HUES64 (cell line): ENCODE data around the gene GRIPAP1.
"Not testable (repeated sequence)": the region's sequence is repeated elsewhere in the genome, so short reads cannot be mapped to it uniquely, and the experiment has no call there.

Source experiments
- H3K27ac ChIP-seq: 2 replicates; pipeline ENCODE4 v1.7.0; 2013; ENCODE audit warnings: low read depth, low read length, inconsistent platforms
- H3K27me3 ChIP-seq: 2 replicates; pipeline ENCODE4 v1.6.1; 2013; ENCODE audit warnings: mild to moderate bottlenecking, low read length; ENCODE audit not compliant: insufficient read depth
- H3K36me3 ChIP-seq: 2 replicates; pipeline ENCODE4 v1.6.1; 2013; ENCODE audit warnings: mild to moderate bottlenecking, low read length; ENCODE audit not compliant: insufficient read depth
- H3K4me1 ChIP-seq: 2 replicates; pipeline ENCODE4 v1.6.1; 2013; ENCODE audit warnings: mild to moderate bottlenecking, low read length, moderate library complexity; ENCODE audit not compliant: insufficient read depth
- H3K4me3 ChIP-seq: 2 replicates; pipeline ENCODE4 v1.5.1; 2013; ENCODE audit warnings: mild to moderate bottlenecking, low read length, moderate library complexity
- H3K9ac ChIP-seq: 2 replicates; pipeline ENCODE4 v1.6.1; 2013; ENCODE audit warnings: mild to moderate bottlenecking, low read depth, low read length
- H3K9me3 ChIP-seq: 2 replicates; pipeline ENCODE4 v1.6.1; 2013; ENCODE audit warnings: low read depth, low read length; ENCODE audit not compliant: insufficient read depth
- WGBS: fragments of 150-250, 120-280 bp; methylation state at CpG from one replicate; pipeline ENCODE4 v1.1.7; 2013; ENCODE audit warnings: missing lambda C conversion rate; 5-methylcytosine and 5-hydroxymethylcytosine counted together

GRIPAP1 gene

GRCh38 chrX:48989483-48989882 is 12.6 kb downstream of the GRIPAP1 start:
- Histone ChIP-seq H3K36me3 (peaks cover 64% of the 10 kb centered on the region), H3K27ac (no peak overlapping the region), H3K9me3 (no peaks in the 10 kb centered on the region), H3K9ac (no peak overlapping the region), H3K27me3 (no peaks in the 10 kb centered on the region), H3K4me3 (no peak overlapping the region), H3K4me1 (no peaks in the 10 kb centered on the region)
- 100% methylated on average over 4 of the region's 4 CpGs for WGBS

DNA sequence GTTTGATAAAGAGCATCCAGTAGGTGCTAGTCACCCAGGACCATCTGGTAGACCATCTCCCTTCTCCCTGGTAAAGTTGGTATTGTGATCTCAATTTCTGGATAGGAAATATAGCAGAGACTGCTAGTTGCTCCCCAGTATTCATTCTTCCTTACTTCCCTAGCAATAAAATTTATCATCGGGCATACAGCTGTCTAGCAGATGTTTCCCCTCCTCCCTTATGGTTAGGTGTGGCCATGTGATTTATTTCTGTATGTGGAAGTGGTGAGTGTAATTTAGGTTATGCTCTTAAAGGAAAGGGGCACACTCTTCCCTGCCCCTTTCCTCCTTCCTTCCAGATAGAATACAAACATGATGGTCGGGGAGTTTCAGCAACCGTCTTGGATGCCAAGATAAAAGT is 18.2 kb downstream of the GRIPAP1 start:
- H3K4me3 ChIP-seq = no peak overlapping the region
- WGBS = no CpG with 5 or more reads among the region's 3 CpGs
- H3K36me3 ChIP-seq = peaks cover 66% of the 10 kb centered on the region

DNA sequence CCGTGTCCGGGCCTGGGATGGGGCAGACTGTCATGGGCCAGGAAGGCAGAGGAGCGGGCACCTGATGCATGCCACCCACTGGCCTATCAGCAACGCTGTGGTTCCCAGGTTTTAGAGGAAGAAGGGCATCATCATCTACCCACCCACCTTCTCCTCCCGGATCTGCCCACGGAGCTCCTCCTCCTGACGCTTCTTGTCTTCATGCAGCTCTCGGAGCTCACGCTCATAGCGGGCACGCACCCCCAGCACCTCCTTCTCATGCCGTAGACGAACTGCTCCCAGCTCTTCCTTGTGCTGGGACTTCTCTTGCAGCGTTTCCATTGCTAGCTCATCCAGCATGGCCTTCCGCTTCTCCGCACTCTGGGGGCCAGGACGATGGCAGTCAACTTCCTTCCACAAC is 19.0 kb downstream of the GRIPAP1 start:
- H3K4me1 ChIP-seq = no peaks in the 10 kb centered on the region
- WGBS = 94% methylated on average over 17 of the region's 17 CpGs
- H3K27me3 ChIP-seq = no peaks in the 10 kb centered on the region
- no peak overlapping the region for H3K4me3 ChIP-seq
- peaks cover 64% of the 10 kb centered on the region for H3K36me3 ChIP-seq
- H3K9me3 ChIP-seq = no peaks in the 10 kb centered on the region
- no peak overlapping the region for H3K9ac ChIP-seq
- no peak overlapping the region for H3K27ac ChIP-seq

More for the DNA sequence above, 18.2 kb downstream of the GRIPAP1 start:
- H3K27ac ChIP-seq = no peak overlapping the region
- H3K9ac ChIP-seq = no peak overlapping the region
- H3K27me3 ChIP-seq = no peaks in the 10 kb centered on the region
- H3K9me3 ChIP-seq = no peaks in the 10 kb centered on the region
- H3K4me1 ChIP-seq = no peaks in the 10 kb centered on the region

DNA sequence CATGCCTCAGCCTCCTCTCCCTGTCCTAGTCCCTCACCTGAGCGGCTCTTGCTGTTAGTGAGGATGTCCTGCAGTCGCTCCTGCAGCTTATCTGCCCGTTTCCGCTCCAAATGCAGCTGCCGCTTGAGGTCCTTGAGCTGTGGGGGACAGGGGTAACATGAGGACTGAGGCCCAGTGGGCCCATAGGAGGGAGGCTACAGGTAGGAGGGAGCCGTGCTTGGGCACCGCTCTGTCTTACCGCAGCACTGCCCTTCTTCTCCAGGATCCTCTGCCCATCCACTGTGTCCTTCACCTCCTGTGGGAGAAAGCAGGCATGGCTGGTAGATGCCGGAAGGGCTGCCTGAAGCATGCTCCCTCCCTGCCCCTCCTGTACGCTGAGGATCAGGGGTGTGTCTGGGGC is 20.9 kb downstream of the GRIPAP1 start:
- H3K27me3 ChIP-seq = no peaks in the 10 kb centered on the region
- peaks cover 73% of the 10 kb centered on the region for H3K36me3 ChIP-seq
- H3K9ac ChIP-seq = no peak overlapping the region
- H3K9me3 ChIP-seq = no peaks in the 10 kb centered on the region
- no peak overlapping the region for H3K27ac ChIP-seq
- WGBS = 95% methylated on average over 10 of the region's 10 CpGs
- H3K4me3 ChIP-seq = no peak overlapping the region
- no peaks in the 10 kb centered on the region for H3K4me1 ChIP-seq

GRCh38 chrX:48980341-48980740 is 21.7 kb downstream of the GRIPAP1 start:
- H3K9ac ChIP-seq, H3K4me1 ChIP-seq, H3K4me3 ChIP-seq, H3K9me3 ChIP-seq, H3K27me3 ChIP-seq, H3K27ac ChIP-seq: not testable (repeated sequence)
- H3K36me3 ChIP-seq = peaks cover 75% of the 10 kb centered on the region
- WGBS = 96% methylated on average over 3 of the region's 10 CpGs

DNA sequence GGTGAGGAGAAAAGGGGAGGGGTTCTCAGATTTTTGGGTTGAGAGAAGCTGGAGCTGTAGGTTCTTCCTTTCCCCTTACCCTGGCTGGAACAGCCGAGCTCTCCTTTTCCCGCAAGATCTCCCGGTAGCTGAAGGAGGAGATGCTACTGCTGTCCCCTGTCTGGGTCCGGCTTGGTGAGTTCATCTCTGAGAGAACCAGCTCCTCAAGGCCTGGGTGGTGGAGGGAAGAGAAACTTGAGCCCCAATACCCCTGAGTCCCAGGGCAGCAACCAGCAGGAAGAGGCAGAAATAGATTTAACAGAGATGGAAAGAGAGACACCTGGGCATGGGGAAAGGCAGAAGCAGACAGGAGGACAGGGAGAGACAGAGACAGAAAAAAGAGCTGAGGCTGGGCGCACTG is 23.8 kb downstream of the GRIPAP1 start:
- Histone ChIP-seq H3K9me3 (no peaks in the 10 kb centered on the region), H3K36me3 (peaks cover 71% of the 10 kb centered on the region), H3K27me3 (no peaks in the 10 kb centered on the region), H3K4me3 (no peak overlapping the region), H3K27ac (no peak overlapping the region), H3K9ac (no peak overlapping the region), H3K4me1 (no peaks in the 10 kb centered on the region)
- WGBS = 100% methylated on average over 5 of the region's 5 CpGs

- no peak overlapping the region for H3K9ac ChIP-seq
- H3K4me1 ChIP-seq = no peaks in the 10 kb centered on the region
- WGBS = 88% methylated on average over 6 of the region's 6 CpGs
- no peak overlapping the region for H3K27ac ChIP-seq
- no peaks in the 10 kb centered on the region for H3K27me3 ChIP-seq
- H3K9me3 ChIP-seq = no peaks in the 10 kb centered on the region
- H3K36me3 ChIP-seq = peaks cover 51% of the 10 kb centered on the region
- no peak overlapping the region for H3K4me3 ChIP-seq
Measured at GRCh38 chrX:48976086-48976485, 26.0 kb downstream of the GRIPAP1 start.

GRCh38 chrX:48975541-48975940 is 26.5 kb downstream of the GRIPAP1 start:
- Histone ChIP-seq H3K9me3 (no peaks in the 10 kb centered on the region), H3K9ac (no peak overlapping the region), H3K4me3 (no peak overlapping the region), H3K36me3 (peaks cover 48% of the 10 kb centered on the region), H3K27ac (no peak overlapping the region), H3K27me3 (no peaks in the 10 kb centered on the region), H3K4me1 (no peaks in the 10 kb centered on the region)
- over 99% methylated on average over 5 of the region's 5 CpGs for WGBS

DNA sequence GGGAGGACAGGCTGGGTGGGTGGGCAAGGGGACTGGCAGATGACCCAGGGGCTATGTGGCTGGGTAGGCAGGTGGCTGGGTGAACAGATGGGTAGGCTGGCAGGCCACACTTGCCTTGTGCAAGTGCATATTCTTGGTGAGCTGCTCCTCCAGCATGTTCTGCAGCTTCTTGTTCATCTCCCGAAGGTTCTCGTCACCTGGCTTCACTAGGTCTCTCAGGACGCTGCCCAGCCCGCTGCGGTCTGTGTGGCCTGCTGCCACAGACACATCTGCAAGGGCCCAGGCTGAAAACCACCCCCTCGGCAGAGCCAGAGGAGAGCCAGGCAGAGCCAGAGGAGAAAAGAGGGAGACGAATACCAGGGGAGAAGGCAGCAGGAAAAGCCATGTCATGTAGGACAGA is 27.0 kb downstream of the GRIPAP1 start:
- no peaks in the 10 kb centered on the region for H3K9me3 ChIP-seq
- 97% methylated on average over 7 of the region's 7 CpGs for WGBS
- no peak overlapping the region for H3K27ac ChIP-seq
- peaks cover 45% of the 10 kb centered on the region for H3K36me3 ChIP-seq
- H3K27me3 ChIP-seq = no peaks in the 10 kb centered on the region
- H3K4me3 ChIP-seq = no peak overlapping the region
- no peaks in the 10 kb centered on the region for H3K4me1 ChIP-seq
- no peak overlapping the region for H3K9ac ChIP-seq

DNA sequence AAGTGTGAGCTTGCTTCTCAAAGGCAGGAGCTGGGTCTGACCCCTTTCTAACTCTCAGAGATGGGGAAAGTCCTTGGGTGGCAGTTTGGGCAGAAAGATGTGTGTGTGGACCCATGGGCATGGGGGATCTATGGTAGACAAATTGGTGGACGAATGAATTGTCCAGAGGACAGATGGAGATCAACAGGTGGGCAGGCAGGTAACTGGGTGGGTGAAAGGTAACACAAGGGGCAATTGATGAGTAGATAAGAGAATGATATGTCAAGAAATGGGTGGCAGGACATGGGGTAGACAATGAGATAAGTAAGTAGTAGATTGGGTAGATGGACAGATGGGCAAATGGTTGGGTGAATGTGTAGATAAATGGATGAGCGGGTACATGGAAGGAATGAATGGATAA is 27.5 kb downstream of the GRIPAP1 start:
- H3K27ac ChIP-seq = no peak overlapping the region
- peaks cover 41% of the 10 kb centered on the region for H3K36me3 ChIP-seq
- 90% methylated on average over 2 of the region's 2 CpGs for WGBS
- H3K9ac ChIP-seq = no peak overlapping the region
- no peaks in the 10 kb centered on the region for H3K9me3 ChIP-seq
- no peaks in the 10 kb centered on the region for H3K27me3 ChIP-seq
- H3K4me1 ChIP-seq = no peaks in the 10 kb centered on the region
- no peak overlapping the region for H3K4me3 ChIP-seq

- no peak overlapping the region for H3K9ac ChIP-seq
- no peak overlapping the region for H3K27ac ChIP-seq
- WGBS = 100% methylated on average over 2 of the region's 3 CpGs
- H3K9me3 ChIP-seq = no peaks in the 10 kb centered on the region
- H3K4me1 ChIP-seq = no peaks in the 10 kb centered on the region
- no peaks in the 10 kb centered on the region for H3K27me3 ChIP-seq
- H3K36me3 ChIP-seq = peaks cover 41% of the 10 kb centered on the region
- H3K4me3 ChIP-seq = no peak overlapping the region
Measured at GRCh38 chrX:48974033-48974432, 28.0 kb downstream of the GRIPAP1 start.
